ENCODE data around the gene SMYD5. TPM values are rescaled to one million over a fixed set of nuclear protein-coding genes. Genes with fewer than 3 reads are reported as not detected.

The SMYD5 gene
- total and polyA plus RNA-seq, 2 donors (not counting 3 experiments of a cell fraction or from before 2014, with no cell fraction given): 16.2 to 31.7 TPM

DNA sequence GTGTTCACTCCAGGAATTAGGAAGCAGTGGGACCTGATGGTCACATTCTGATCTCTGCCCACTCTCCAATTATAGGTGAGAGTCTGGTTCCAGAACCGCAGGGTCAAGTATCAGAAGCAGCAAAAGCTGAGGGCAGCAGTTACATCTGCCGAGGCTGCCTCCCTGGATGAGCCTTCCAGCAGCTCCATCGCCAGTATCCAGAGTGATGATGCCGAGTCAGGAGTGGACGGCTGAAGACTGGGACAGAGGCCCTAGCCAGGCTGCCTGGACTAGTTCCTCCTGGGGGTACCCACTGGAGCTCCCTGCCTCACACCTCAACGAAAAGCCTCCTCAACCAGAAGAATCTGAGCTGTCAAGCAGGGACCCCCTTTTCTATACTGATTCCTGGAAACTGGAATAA, 3.3 kb upstream of the SMYD5 start:
- H3K9me3 ChIP-seq (replicated peaks; ENCODE audit: control insufficient read depth, insufficient read depth, low read length): no peaks in the 10 kb centered on the region
- H2AFZ ChIP-seq (ENCODE audit: low read depth, low read length): no peak overlapping the region
- H3K4me2 ChIP-seq (ENCODE audit: insufficient read depth, low read length): no peak overlapping the region
- CTCF ChIA-PET: interaction anchor here (1.0 to 4.2 kb wide), 3 partner anchors 34 to 323 kb away, joined by 3 to 78 read pairs (median 17); no protein-coding TSS in a partner anchor
- TF ChIP-seq EZH2 (IDR thresholded peaks at IDR 0.05; ENCODE audit: borderline replicate concordance, low read depth, low read length, severe bottlenecking): no peak
- TF ChIP-seq FOS (IDR thresholded peaks at IDR 0.05; ENCODE audit: borderline replicate concordance, insufficient read depth, low read length): no peak
- TF ChIP-seq POLR2A (IDR thresholded peaks at IDR 0.05; ENCODE audit: low read depth, low read length): no peak
- TF ChIP-seq MYC (IDR thresholded peaks at IDR 0.05; ENCODE audit: low read depth, low read length): no peak
- TF ChIP-seq POLR2AphosphoS5 (IDR thresholded peaks at IDR 0.05; ENCODE audit: insufficient read depth, low read depth, low read length): no peak
- TF ChIP-seq, protein P1, sequence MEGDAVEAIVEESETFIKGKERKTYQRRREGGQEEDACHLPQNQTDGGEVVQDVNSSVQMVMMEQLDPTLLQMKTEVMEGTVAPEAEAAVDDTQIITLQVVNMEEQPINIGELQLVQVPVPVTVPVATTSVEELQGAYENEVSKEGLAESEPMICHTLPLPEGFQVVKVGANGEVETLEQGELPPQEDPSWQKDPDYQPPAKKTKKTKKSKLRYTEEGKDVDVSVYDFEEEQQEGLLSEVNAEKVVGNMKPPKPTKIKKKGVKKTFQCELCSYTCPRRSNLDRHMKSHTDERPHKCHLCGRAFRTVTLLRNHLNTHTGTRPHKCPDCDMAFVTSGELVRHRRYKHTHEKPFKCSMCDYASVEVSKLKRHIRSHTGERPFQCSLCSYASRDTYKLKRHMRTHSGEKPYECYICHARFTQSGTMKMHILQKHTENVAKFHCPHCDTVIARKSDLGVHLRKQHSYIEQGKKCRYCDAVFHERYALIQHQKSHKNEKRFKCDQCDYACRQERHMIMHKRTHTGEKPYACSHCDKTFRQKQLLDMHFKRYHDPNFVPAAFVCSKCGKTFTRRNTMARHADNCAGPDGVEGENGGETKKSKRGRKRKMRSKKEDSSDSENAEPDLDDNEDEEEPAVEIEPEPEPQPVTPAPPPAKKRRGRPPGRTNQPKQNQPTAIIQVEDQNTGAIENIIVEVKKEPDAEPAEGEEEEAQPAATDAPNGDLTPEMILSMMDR (IDR thresholded peaks at IDR 0.05; ENCODE audit: extremely low read depth in 1 of 2, insufficient read depth in 1 of 2, low read depth in 1 of 2, low read length in 2 of 2): no peak
- TF ChIP-seq, protein P2, sequence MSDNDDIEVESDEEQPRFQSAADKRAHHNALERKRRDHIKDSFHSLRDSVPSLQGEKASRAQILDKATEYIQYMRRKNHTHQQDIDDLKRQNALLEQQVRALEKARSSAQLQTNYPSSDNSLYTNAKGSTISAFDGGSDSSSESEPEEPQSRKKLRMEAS (IDR thresholded peaks at IDR 0.05; ENCODE audit: insufficient read depth, insufficient read length): no peak
- TF ChIP-seq JUN (IDR thresholded peaks at IDR 0.05; ENCODE audit: borderline replicate concordance, insufficient read depth, insufficient read length, low read depth): no peak
- TF ChIP-seq GATA2 (IDR thresholded peaks at IDR 0.05; ENCODE audit: insufficient read depth, insufficient read length, low read depth, low read length): no peak
- intact Hi-C loops (cut with micrococcal nuclease) (no loop called here), dilution Hi-C loops (cut with MboI; ENCODE audit: extremely low pct_ligation_motif_present, low sequenced_read_pairs) (no loop called here)
- POLR2A ChIA-PET: no interaction called here
- peaks cover 13% of the 10 kb centered on the region for H3K79me2 ChIP-seq (ENCODE audit: control insufficient read depth, insufficient read depth, low read length)
- H4K20me1 ChIP-seq (replicated peaks; ENCODE audit: control insufficient read depth, extremely low read depth, insufficient read depth, low read length): no peaks in the 10 kb centered on the region
- H3K9me1 ChIP-seq (replicated peaks; ENCODE audit: control insufficient read depth, extremely low read depth, insufficient read depth, low read length): no peaks in the 10 kb centered on the region
- FAIRE-seq (no peak), DNase-seq (ENCODE audit: low read depth, low spot score) (no peak)
- no peaks in the 10 kb centered on the region for H3K36me3 ChIP-seq (ENCODE audit: control insufficient read depth in 2 of 2, extremely low read depth in 1 of 2, insufficient read depth in 2 of 2, low read length in 2 of 2)
- no peak overlapping the region for H3K9ac ChIP-seq (replicated peaks; ENCODE audit: extremely low read depth, insufficient read depth, low read length)
- no peak overlapping the region for H3K27ac ChIP-seq (ENCODE audit: insufficient read depth, low read depth, low read length)
- peaks cover 4 to 6% of the 10 kb centered on the region in 2 experiments for H3K27me3 ChIP-seq (ENCODE audit: control insufficient read depth in 2 of 2, insufficient read depth in 2 of 2, low read length in 2 of 2)
- no peak overlapping the region for H3K4me3 ChIP-seq (replicated peaks in 1 of 3; ENCODE audit: insufficient read depth in 1 of 3, low read depth in 1 of 3, low read length in 3 of 3)
- H3K4me1 ChIP-seq (ENCODE audit: control insufficient read depth, extremely low read depth, insufficient read depth, low read length): peaks cover 9% of the 10 kb centered on the region
- no TSS peak for BruUV-seq (replicated peaks)
